HCT116 (cell line): ENCODE data around the gene ERMN. TPM values are rescaled to one million over a fixed set of nuclear protein-coding genes. Genes with fewer than 3 reads are reported as not detected.

Experiments
- ATAC-seq: fragments of 200-7000 bp; cut with Tn5 transposase; 2 replicates; pipeline ENCODE4 v1.9.1; 2020; ENCODE audit warnings: mild to moderate bottlenecking, moderate library complexity
- BruUV-seq: library from RNA; stranded (reverse); fragments of 400-500 nt; replicated peaks from 2 replicates; lab custom pipeline; 2021; lab: Mats Ljungman, UMichigan
- CTCF ChIA-PET: fragments of 300-600 bp; sonication (Branson Sonifier 250); formaldehyde crosslinking; loops from one replicate; lab custom pipeline; 2021; ENCODE audit warnings: antibody characterized with exemption; lab: Charles Lee
- POLR2A ChIA-PET: fragments of 300-600, 350-600 bp; sonication (Branson Sonifier 250); formaldehyde crosslinking; loops from one replicate; lab custom pipeline; 2021; ENCODE audit warnings: antibody characterized with exemption; lab: Charles Lee
- RAD21 ChIA-PET, 2 experiments: fragments of 300-600 bp; sonication (Branson Sonifier 250); formaldehyde crosslinking; loops; one replicate each; lab custom pipeline; 2023; ENCODE audit warnings: low total read pairs in 2 of 2; ENCODE audit not compliant: uncharacterized antibody in 2 of 2, unreplicated experiment in 2 of 2, low non-redundant PET in 1 of 2; lab: Charles Lee
- DNase-seq: peaks from one replicate; pipeline ENCODE4 v3.0.0-alpha.2; 2010; ENCODE audit warnings: low read depth, low spot score
- H2AFZ ChIP-seq: fragments of 200-600 bp; shearing (Covaris generic), sonication (generic); 2 replicates; pipeline ENCODE4 v1.6.1; 2017; ENCODE audit warnings: low read depth, mixed run types, mixed read lengths, antibody characterized with exemption, low read length; ENCODE audit not compliant: poor library complexity, severe bottlenecking
- H3K27ac ChIP-seq: 2 replicates; pipeline ENCODE4 v1.5.1; 2012; ENCODE audit warnings: low read depth, low read length
- H3K27me3 ChIP-seq: fragments of 200-600 bp; sonication (generic); 2 replicates; pipeline ENCODE4 v1.6.1; 2016; ENCODE audit warnings: mixed run types, low read length, mixed read lengths; ENCODE audit not compliant: insufficient read depth
- H3K36me3 ChIP-seq, 2 experiments: fragments of 200-500 bp in 1 of 2; fragments of 200-600 bp in 1 of 2; sonication (Bioruptor generic) in 1 of 2; sonication (generic) in 1 of 2; 2 replicates each; pipeline versions ENCODE4 v1.5.1 to v1.6.1; 2014 to 2016; ENCODE audit warnings: low read length in 2 of 2, inconsistent platforms in 1 of 2, mixed read lengths in 1 of 2, mixed run types in 1 of 2; ENCODE audit not compliant: insufficient read depth in 2 of 2, control insufficient read depth in 1 of 2
- H3K4me1 ChIP-seq, 2 experiments: fragments of 200-600 bp in 1 of 2; sonication (generic) in 1 of 2; 2 replicates each; pipeline versions ENCODE4 v1.5.1 to v1.6.1; 2012 to 2017; ENCODE audit warnings: low read length in 2 of 2, inconsistent platforms in 1 of 2, mild to moderate bottlenecking in 1 of 2, mixed read lengths in 1 of 2, mixed run types in 1 of 2, moderate library complexity in 1 of 2; ENCODE audit not compliant: insufficient read depth in 2 of 2, control insufficient read depth in 1 of 2
- H3K4me2 ChIP-seq: fragments of 200-600 bp; sonication (generic); 2 replicates; pipeline ENCODE4 v1.6.1; 2017; ENCODE audit warnings: mixed run types, low read length, mixed read lengths
- H3K4me3 ChIP-seq, 2 experiments: fragments of 200-600 bp in 1 of 2; sonication (generic) in 1 of 2; replicated peaks in 1 of 2; 2 replicates each; pipeline ENCODE4 v1.5.1; 2011 to 2016; ENCODE audit warnings: low read length in 2 of 2, control low read depth in 1 of 2, low read depth in 1 of 2, mild to moderate bottlenecking in 1 of 2, mixed read lengths in 1 of 2, mixed run types in 1 of 2
- H3K79me2 ChIP-seq: fragments of 200-600 bp; sonication (generic); 2 replicates; pipeline ENCODE4 v1.6.1; 2017; ENCODE audit warnings: mild to moderate bottlenecking, mixed run types, low read length, moderate library complexity, mixed read lengths; ENCODE audit not compliant: insufficient read depth
- H3K9ac ChIP-seq: fragments of 200-600 bp; sonication (generic); 2 replicates; pipeline ENCODE4 v1.6.1; 2016; ENCODE audit warnings: low read length, mixed read lengths
- H3K9me2 ChIP-seq: fragments of 200-600 bp; sonication (generic), shearing (Covaris generic); 2 replicates; pipeline ENCODE4 v1.6.1; 2017; ENCODE audit warnings: mixed run types, mild to moderate bottlenecking, moderate library complexity; ENCODE audit not compliant: insufficient read depth
- H3K9me3 ChIP-seq, 2 experiments: fragments of 200-500 bp in 1 of 2; fragments of 200-600 bp in 1 of 2; sonication (Bioruptor generic) in 1 of 2; sonication (generic) in 1 of 2; 2 replicates each; pipeline ENCODE4 v1.6.1; 2014 to 2017; ENCODE audit warnings: low read length in 2 of 2, mixed read lengths in 2 of 2, inconsistent platforms in 1 of 2, low read depth in 1 of 2, mild to moderate bottlenecking in 1 of 2, mixed run types in 1 of 2, moderate library complexity in 1 of 2; ENCODE audit not compliant: control insufficient read depth in 1 of 2, insufficient read depth in 1 of 2
- H4K20me1 ChIP-seq: fragments of 200-600 bp; sonication (generic), shearing (Covaris generic); 2 replicates; pipeline ENCODE4 v1.6.1; 2017; ENCODE audit warnings: mixed run types, mild to moderate bottlenecking, moderate library complexity; ENCODE audit not compliant: insufficient read depth
- ATF3 ChIP-seq: IDR thresholded peaks from 2 replicates; pipeline ENCODE4 v1.6.1; 2012
- CBX3 ChIP-seq: IDR thresholded peaks from 2 replicates; pipeline ENCODE4 v1.6.1; 2012; ENCODE audit warnings: low read depth
- CEBPB ChIP-seq: IDR thresholded peaks from 2 replicates; pipeline ENCODE4 v1.6.1; 2012; ENCODE audit warnings: low read depth
- CTCF ChIP-seq, 3 experiments: fragments of 200-600 bp in 1 of 3; sonication (generic) in 1 of 3; IDR thresholded peaks in 2 of 3; conservative IDR thresholded peaks in 1 of 3; 2 replicates each; pipeline ENCODE4 v1.5.1; 2012 to 2017; ENCODE audit warnings: low read depth in 2 of 3, low read length in 2 of 3, antibody characterized with exemption in 1 of 3, borderline replicate concordance in 1 of 3, control low read depth in 1 of 3, mild to moderate bottlenecking in 1 of 3, mixed read lengths in 1 of 3, mixed run types in 1 of 3, moderate library complexity in 1 of 3; ENCODE audit not compliant: insufficient read depth in 1 of 3
- ELF1 ChIP-seq: IDR thresholded peaks from 2 replicates; pipeline ENCODE4 v1.6.1; 2012; ENCODE audit warnings: low read depth, borderline replicate concordance
- POLR2A ChIP-seq: IDR thresholded peaks from 2 replicates; pipeline ENCODE4 v1.7.0; 2011; ENCODE audit warnings: borderline replicate concordance; ENCODE audit not compliant: insufficient read depth, insufficient read length; ENCODE audit errors: extremely low read depth
- POLR2AphosphoS5 ChIP-seq: IDR thresholded peaks from 2 replicates; pipeline ENCODE4 v1.6.1; 2011; ENCODE audit warnings: mild to moderate bottlenecking, low read depth, low read length, moderate library complexity
- RAD21 ChIP-seq: IDR thresholded peaks from 2 replicates; pipeline ENCODE4 v1.6.1; 2012; ENCODE audit warnings: low read depth, mild to moderate bottlenecking
- SIN3A ChIP-seq: IDR thresholded peaks from 2 replicates; pipeline ENCODE4 v1.6.1; 2012; ENCODE audit warnings: low read depth
- SRF ChIP-seq: IDR thresholded peaks from 2 replicates; pipeline ENCODE4 v1.6.1; 2012; ENCODE audit warnings: low read depth
- TCF7L2 ChIP-seq: IDR thresholded peaks from 2 replicates; pipeline ENCODE4 v1.7.0; 2011; ENCODE audit warnings: borderline replicate concordance, inconsistent platforms; ENCODE audit not compliant: insufficient read depth, insufficient read length; ENCODE audit errors: extremely low read depth
- YY1 ChIP-seq: IDR thresholded peaks from 2 replicates; pipeline ENCODE4 v1.6.1; 2011; ENCODE audit warnings: low read length, low read depth, moderate library complexity, mild to moderate bottlenecking; ENCODE audit not compliant: insufficient replicate concordance; ENCODE audit errors: extremely low read depth
- ZNF274 ChIP-seq: fragments of 200-500 bp; sonication (Bioruptor generic); IDR thresholded peaks from 2 replicates; pipeline ENCODE4 v1.6.1; 2014; ENCODE audit warnings: mild to moderate bottlenecking, low read depth, low read length, inconsistent platforms
- intact Hi-C: fragments of 100-400 bp; cut with micrococcal nuclease; formaldehyde crosslinking; loops from 2 replicates; pipeline ENCODE4 v1.10.0; 2022
- total RNA-seq: library from RNA; stranded (reverse); gene quantifications from one replicate; pipeline ENCODE4 v1.2.1, GENCODE V29; 2021; ENCODE audit not compliant: unreplicated experiment
- TF ChIP-seq, protein P1 (sequence below): IDR thresholded peaks from 2 replicates; pipeline ENCODE4 v1.6.1; 2011; ENCODE audit warnings: mild to moderate bottlenecking, low read length, moderate library complexity; ENCODE audit not compliant: insufficient replicate concordance; ENCODE audit errors: extremely low read depth

Gene ERMN
- total RNA-seq, 1 experiment from 2014 or later: not detected

DNA sequence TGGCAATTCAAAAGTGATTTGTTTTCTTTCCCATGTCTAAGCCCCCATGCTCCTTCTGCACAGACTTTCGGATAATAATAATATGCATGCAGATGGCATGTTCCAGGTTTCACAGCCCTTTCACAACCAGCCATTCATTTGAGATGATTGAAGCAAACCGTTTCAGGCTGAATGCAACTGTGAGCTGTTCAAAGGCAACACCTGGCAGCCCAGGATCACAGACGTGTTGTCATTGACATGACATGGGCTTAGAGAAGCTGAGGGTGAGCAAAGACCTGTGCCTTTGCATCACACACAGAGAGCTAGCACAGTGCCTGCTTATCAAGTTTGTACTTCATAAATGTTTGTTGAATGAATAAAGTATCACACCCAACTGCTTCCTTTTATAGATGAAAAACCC, 12.4 kb upstream of the ERMN start:
- H3K36me3 ChIP-seq: no peaks in the 10 kb centered on the region
- no peak overlapping the region for H3K9ac ChIP-seq
- ChIA-PET POLR2A (no interaction called here), CTCF (interaction anchor here (3.3 kb wide), 1 partner anchor 12 kb away, joined by 59 read pairs; the partner anchor contains the start of gene ERMN), RAD21 (no interaction called here)
- H2AFZ ChIP-seq: no peak overlapping the region
- H3K4me1 ChIP-seq: peaks cover 0 to 4% of the 10 kb centered on the region in 2 experiments; a peak in 1 of 4 replicates
- H3K9me2 ChIP-seq: no peaks in the 10 kb centered on the region
- DNase-seq (no peak), ATAC-seq (no peak)
- H3K4me2 ChIP-seq: no peak overlapping the region
- TF ChIP-seq RAD21 (no peak), CEBPB (no peak), SRF (no peak), POLR2A (no peak), POLR2AphosphoS5 (no peak), ATF3 (no peak), TCF7L2 (no peak), ELF1 (no peak), ZNF274 (no peak), CTCF (IDR thresholded peaks at IDR 0.05 in 2 of 3, conservative IDR thresholded peaks at IDR 0.05 in 1 of 3; ENCODE audit: borderline replicate concordance in 1 of 3, insufficient read depth in 1 of 3, low read depth in 2 of 3, low read length in 2 of 3) (no peak), CBX3 (no peak), YY1 (no peak), SIN3A (no peak)
- TF ChIP-seq, protein P1, sequence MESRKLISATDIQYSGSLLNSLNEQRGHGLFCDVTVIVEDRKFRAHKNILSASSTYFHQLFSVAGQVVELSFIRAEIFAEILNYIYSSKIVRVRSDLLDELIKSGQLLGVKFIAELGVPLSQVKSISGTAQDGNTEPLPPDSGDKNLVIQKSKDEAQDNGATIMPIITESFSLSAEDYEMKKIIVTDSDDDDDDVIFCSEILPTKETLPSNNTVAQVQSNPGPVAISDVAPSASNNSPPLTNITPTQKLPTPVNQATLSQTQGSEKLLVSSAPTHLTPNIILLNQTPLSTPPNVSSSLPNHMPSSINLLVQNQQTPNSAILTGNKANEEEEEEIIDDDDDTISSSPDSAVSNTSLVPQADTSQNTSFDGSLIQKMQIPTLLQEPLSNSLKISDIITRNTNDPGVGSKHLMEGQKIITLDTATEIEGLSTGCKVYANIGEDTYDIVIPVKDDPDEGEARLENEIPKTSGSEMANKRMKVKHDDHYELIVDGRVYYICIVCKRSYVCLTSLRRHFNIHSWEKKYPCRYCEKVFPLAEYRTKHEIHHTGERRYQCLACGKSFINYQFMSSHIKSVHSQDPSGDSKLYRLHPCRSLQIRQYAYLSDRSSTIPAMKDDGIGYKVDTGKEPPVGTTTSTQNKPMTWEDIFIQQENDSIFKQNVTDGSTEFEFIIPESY: no peak
- H4K20me1 ChIP-seq: no peaks in the 10 kb centered on the region
- no peak overlapping the region for H3K4me3 ChIP-seq
- no peaks in the 10 kb centered on the region for H3K27me3 ChIP-seq
- no peak overlapping the region for H3K27ac ChIP-seq
- intact Hi-C loops: no loop called here
- BruUV-seq: no TSS peak
- no peaks in the 10 kb centered on the region for H3K79me2 ChIP-seq
- no peaks in the 10 kb centered on the region for H3K9me3 ChIP-seq
